GM19193 (cell line): ENCODE results near the gene SLC36A3.

Experiments used
- POLR2A ChIP-seq: IDR thresholded peaks from 4 replicates; pipeline ENCODE4 v1.6.1; 2011; ENCODE audit not compliant: insufficient read depth, insufficient read length; ENCODE audit errors: extremely low read depth

SLC36A3 gene

GRCh38 chr5:151255621-151256286, 47.8 kb downstream of the SLC36A3 start:
- no peak for TF ChIP-seq POLR2A

GRCh38 chr5:151254556-151254955, 49.0 kb downstream of the SLC36A3 start:
- no peak for TF ChIP-seq POLR2A

GRCh38 chr5:151253605-151253950, 50.0 kb downstream of the SLC36A3 start:
- no peak for TF ChIP-seq POLR2A

GRCh38 chr5:151252762-151253604, 50.6 kb downstream of the SLC36A3 start, which contains the start of gene GM2A:
GM2A (plus strand) TSS chr5:151253185; CDS start chr5:151253217, 32 bp downstream.
- TF ChIP-seq POLR2A: peak; percentile 94

DNA sequence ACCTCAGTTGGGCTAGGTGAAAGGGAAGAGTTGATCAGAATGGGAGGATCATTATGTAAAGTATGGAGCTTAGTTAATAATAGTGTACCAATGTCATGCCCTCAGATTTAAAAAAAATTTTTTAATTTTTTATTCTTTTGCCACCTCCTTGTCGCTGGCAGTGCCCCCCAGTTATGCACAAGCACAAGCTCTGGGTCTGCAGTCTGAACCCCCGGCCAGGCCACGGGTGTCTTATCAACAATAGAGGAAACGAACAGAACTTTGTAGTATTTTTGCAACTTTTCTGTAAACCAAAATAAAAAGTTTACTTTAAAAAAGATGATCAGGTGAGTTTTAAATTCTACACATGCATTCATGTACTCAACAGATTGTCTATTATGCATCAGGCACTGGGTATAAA, 51.9 kb downstream of the SLC36A3 start:
- no peak for TF ChIP-seq POLR2A

- no peak for TF ChIP-seq POLR2A
These were observed 52.5 kb downstream of the SLC36A3 start for GRCh38 chr5:151251001-151251551.

DNA sequence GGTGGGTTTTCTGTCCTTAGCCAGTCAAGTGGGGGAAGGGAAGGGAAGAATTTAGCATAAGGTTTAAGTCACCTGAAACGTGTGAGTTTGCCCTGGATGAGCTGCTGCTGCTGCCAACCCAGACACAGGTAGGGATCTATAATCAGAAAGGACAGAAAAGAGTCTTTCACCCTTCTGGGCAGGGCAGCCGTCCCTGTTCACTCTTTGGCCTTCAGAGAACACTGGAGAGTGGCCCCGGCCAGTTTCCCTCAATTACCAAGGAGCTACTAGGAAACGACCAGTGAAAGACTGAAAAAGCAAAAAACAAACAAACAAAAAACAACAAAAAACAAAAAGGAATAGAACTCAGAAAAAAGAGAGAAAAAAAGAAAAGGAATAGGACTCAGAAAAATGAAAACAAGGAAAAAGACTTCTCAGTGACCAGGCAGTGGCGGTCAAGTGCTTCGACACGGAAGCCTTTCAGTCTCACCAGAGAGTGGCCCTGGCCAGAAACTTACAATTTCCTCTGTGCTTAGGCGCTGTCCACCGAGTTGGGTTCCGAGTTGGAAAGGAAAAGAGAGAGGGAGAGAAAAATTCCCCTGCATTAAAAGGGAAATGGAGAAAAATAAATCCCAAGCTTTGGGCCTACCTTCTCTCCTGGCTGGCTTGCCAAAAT, 53.1 kb downstream of the SLC36A3 start:
- TF ChIP-seq POLR2A: no peak

DNA sequence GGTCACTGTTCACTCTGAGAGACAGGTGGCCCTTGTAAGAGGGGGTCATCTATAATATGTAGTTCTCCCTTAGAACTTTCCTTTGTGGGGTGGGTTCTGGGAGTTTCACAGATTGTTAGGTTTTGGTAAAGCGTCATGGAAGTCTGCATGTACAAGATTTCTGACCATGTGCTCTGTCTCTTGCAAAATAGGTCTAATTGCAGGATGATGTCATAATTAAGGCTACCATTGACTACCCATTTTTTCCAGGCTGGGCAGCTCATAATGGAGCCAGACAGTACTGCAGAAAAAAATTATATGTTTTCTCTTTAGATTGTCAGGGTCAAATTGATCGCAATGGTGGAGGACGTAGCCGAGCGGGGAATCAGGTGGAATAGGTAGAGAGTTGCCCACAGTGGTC, 54.3 kb downstream of the SLC36A3 start:
- no peak for TF ChIP-seq POLR2A

- no peak for TF ChIP-seq POLR2A
These were observed 54.9 kb downstream of the SLC36A3 start for GRCh38 chr5:151248651-151249050.

DNA sequence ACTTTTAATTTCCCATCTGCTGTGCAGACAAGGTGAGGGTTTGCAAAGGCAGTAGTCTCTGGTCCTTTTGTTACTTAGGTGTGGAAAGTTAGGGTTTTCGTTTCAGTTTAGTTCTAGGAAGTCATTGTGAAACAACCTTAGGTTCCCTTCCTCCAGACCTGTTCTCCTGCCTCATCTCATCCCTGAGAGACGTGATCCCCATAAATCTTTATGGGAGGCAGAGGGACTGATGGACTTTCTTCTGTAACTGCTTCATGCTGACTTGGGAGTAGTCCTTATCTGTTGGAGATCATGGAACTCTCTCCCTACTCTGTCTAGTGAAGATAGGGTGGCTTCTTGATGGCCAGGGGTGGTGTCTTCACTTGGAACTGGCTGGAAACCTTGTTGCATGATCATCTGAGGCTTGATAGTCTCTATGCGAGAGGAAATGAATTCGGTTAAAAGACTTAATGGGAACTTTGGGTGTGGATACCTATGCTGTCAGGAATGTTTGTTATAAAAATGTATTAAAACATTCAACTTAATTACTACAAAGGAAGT, 57.8 kb downstream of the SLC36A3 start:
- TF ChIP-seq POLR2A: no peak

DNA sequence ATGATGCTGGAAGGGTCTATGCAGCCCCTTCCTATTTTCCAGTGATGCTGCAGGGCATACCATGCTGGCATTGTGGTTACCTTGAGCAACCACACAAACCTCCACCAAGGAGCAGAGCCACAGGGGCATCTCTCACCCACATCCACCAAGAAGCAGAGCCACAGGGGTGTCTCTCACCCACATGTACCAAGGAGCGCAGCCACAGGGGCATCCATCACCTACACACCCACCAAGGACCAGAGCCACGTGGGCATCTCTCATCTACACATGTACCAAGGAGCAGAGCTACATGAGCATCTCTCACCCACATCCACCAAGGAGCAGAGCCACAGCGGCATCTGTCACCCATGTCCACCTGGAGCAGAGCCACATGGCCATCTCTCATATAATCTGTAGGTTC, 59.4 kb downstream of the SLC36A3 start:
- no peak for TF ChIP-seq POLR2A

GRCh38 chr5:151243564-151243963, 60.0 kb downstream of the SLC36A3 start:
- no peak for TF ChIP-seq POLR2A

DNA sequence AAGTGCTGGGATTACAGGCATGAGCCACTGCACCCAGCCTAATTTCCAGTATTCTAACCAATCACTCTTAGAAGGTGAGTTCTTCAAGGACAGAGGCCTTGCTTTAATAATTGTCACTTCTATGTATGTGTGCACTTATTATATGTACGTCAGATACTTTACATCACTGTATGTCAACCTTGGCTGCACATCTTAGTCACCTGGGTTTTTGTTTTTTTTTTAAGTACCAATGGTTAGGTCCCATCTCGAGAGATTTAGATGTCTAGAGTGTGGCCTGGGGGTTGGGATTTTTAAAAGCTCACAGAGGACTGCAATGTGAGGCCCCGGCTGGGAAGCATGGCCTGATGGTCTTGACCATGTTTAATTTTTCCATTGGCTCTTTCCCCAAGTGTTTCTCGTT, 60.4 kb downstream of the SLC36A3 start:
- no peak for TF ChIP-seq POLR2A

- no peak for TF ChIP-seq POLR2A
These were observed 62.5 kb downstream of the SLC36A3 start for GRCh38 chr5:151240924-151241635.
